ENCODE data around the gene KBTBD4.
"Not testable (repeated sequence)": the region's sequence is repeated elsewhere in the genome, so short reads cannot be mapped to it uniquely, and the experiment has no call there.

Gene KBTBD4

DNA sequence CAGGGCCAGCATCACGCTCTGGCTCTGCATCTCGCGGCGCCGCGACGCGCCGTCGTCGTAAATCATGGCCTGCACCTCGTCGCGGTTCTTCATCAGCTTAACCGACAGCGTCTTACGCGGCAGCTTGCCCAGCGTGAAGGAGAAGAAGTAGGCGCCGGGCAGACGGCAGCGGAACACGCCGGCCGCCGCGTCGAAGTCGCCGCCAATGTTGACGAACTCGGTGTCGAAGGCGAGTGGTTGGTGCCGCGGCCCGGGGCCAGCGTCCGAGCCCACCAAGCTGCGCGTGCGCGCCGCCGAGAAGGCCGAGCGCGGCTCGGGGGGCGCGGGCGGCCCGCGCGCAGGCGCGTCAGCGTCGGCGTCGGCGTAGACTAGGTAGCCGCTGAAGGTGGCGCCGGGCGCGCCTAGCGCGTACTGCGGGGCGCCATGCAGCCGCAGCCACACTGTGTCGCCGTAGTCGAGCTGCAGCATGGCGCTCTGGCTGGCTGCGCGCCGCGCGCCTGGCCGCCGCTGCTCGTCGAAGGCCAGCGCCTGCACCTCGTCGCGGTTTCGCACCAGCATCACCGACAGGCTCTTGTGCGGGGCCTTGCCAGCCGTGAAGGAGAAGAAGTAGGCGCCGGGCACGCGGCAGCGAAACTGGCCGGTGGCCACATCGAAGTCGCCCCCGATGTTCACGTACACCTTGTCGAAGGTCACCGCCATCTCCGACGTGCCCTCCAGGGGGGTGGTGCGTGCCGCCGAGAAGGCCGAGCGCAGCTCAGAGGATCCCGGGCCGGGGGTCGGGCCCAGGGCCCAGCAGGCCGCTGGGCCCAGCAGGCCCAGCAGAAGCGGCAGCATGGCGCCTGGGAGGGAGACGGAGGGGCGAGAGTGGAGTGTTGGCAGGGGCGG, 11.4 kb upstream of the KBTBD4 start:
- DNase-seq: no peak

DNA sequence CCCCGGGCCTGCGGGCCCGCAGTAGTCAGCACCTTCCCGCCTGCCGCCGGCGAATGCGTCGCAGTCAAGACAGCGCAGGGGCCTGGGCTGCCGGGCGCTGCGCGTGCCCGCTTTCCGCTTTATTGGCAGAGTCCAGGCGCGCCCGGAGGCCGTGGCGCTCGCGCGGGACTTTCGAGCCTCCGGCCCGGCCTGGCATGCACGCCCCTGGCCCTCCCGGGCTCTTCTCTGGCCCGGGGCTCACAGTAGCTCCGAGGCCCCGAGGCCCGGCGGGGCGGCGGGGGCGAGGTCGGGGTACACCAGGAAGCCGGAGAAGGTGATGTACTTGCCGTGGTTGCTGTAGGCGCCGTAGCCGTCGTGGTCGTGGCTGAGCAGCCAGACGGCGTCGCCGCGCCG, 10.8 kb upstream of the KBTBD4 start:
- no peak for DNase-seq

DNA sequence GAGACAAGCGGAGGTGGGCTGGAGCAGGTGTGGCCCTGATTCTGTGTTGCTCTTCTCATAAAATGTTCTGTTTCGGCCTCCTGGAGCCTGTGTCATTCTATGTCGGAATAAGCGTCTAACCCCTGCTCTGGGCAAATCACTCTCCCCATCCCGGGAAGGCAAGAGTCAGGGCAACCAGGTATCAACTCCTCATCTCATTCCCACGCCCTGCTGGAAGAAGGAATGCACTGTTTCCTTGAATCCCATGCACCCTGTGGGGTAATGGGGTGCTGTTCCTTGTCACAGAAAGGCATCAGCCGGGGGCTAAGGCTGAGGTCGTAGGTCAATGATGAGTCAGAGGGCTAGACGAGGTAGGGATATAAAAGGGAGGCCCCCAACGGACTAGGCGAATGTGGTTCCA, 10.3 kb upstream of the KBTBD4 start:
- DNase-seq: no peak

DNA sequence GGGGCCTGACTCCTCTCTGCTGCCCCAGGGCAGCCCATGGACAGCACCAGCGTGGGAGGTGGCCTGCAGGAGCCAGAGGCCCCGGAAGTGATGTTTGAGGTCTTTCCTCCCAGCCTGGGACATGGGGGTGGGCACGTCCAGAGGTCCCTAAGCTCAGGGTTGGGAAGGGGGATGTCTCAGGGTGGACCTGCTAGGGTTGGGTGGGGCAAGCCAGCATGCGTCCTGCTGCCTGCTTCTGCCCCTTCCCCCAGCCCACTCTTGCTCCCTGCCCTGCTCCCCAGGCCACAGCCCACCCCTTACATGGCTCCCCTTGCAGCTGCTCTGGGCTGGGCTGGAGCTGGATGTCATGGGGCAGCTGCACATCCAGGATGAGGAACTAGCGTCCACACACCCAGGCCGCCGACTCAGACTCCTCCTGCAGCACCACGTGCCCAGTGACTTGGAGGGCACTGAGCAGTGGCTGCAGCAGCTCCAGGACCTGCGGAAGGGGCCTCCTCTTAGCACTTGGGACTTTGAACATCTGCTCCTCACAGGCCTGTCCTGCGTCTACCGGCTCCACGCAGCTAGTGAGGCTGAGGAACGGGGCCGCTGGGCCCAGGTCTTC, 9.1 kb upstream of the KBTBD4 start:
- no peak for DNase-seq

DNA sequence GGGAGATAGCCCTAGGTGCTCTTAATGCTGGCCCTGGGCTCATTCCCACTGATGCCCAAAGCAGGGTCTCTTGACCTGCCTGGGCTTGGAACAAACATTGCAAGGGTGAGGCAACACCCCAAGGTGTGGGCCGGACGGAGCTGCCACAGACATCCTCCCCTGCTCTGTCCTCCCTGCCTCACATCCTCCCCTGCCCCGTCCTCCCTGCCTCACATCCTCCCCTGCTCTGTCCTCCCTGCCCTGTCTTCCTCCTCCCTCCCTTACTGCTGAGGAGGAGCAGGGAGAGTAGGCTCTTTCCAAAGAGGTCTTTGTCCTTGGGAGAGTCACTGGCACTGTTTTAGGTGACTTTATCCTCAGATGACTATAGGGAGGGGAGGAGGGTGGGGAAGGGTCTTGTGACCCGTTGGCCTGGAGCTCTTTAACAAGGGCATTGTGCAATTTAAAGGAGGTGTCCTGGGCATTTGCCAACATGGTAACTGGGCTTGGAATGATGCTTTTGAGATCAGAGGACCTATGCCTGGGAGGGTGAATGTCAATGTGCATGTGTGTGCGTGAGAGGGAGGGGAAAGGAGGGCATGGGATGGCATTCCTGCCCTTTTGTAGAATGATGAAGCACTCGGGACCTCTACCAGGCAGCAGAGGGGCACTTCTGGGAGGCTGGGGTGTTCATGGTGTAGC, 8.4 kb upstream of the KBTBD4 start:
- DNase-seq: no peak

DNA sequence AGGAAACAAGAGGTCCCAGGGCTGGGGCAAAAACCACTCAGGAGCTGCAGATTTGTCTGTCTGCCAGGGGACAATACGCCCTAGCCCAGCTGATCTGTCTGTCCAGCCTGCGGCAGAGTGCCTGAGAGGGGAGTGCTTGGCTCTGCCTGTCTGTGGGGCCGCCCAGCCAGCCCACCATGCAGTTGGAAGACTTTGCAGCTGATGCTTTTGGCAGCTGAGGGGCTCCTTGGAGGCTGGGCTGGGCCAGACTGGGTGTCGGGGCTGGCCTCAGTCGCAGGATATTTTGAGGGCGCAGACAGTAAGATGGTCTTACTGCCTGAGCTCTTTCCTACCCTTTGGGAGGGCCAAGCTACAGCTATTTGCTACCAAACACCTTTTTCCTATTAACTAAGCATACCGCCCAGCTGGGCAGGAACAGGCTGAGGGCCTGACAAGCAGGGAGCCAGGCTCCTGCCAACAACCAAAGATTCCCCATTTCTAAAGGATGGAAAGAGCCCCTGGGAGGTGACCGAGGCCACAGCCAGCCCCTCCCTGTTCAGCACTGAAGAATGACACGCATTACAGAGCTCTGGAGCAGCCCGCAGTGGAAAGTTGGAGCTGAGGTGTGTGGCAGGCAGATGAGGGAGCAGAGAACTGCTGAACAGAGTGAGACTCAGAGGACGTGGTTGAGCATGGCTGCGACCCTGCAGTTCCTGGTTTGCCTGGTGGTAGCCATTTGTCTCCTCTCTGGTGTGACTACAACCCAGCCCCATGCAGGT, 7.5 kb upstream of the KBTBD4 start, which contains the start of gene FAM180B:
Gene FAM180B, plus strand, starts transcription at position 581 of the 758 bp plus-strand sequence. Its CDS starts 91 bp downstream, at position 672.
- no peak for DNase-seq

DNA sequence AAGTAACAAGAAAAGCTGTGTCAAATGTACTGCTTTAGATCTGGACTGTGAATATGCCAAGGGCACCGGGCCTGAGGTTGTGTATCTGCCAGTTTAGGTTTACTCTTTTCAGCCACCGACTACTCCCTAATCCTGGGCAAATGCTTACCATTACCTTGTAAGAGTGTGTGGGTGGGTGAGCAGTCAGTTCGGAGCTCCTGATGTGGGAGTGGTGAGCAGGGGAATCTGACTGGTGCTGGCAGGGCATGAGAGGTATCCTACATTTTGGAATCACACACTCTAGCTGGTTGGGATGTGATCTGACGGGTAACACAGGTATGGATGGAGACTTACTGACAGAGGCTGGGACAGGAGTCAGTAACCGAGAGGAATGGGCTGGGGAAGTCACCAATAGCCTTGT, 5.1 kb upstream of the KBTBD4 start:
- no peak for DNase-seq

DNA sequence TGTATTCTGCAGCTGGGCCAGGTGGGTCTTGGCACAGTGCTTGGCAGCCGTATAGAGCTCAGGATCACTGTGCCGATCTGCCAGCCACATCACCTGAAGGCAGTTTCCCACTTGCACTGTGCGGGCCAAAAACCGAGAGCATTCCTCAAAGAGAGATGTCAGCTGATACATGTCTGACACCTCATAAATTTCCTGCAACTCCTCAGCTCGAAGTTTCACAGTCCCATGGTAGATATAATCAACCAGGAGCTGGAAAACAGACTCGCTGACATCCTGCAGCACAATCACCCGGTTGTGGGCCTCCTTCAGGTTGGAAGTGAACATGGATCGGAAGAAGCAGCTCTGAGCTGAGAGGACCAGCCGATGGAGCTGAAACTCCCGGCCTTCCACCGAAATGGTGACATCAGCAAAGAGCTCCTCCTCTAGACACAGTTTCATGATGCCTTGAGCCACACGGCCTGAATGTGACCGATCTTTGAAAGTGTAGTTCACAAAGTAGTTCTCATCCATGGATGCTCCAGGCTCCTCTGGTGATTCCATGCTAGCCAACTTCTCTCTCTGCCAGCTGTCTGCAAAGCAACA, 1.2 kb downstream of the KBTBD4 start:
- no peak for DNase-seq

DNA sequence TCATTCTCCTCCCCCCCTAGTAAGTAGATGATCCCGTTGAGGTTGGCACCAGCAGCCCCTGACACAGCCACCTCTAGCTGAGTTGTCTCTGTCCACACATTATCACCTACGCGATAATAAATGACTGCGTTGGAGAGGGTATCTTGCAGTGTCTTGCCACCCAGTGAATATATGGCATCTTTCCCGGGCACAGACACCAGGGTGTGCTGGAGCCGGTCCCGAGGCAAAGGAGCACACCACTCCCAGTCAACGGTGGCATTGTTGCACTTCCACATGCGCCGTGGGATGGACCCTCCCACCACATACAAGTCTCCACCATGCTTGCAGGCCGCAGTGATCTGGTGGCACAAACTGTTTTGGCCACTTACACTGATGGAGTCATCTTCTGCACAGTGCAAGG, 5.4 kb downstream of the KBTBD4 start:
- DNase-seq: no peak

DNA sequence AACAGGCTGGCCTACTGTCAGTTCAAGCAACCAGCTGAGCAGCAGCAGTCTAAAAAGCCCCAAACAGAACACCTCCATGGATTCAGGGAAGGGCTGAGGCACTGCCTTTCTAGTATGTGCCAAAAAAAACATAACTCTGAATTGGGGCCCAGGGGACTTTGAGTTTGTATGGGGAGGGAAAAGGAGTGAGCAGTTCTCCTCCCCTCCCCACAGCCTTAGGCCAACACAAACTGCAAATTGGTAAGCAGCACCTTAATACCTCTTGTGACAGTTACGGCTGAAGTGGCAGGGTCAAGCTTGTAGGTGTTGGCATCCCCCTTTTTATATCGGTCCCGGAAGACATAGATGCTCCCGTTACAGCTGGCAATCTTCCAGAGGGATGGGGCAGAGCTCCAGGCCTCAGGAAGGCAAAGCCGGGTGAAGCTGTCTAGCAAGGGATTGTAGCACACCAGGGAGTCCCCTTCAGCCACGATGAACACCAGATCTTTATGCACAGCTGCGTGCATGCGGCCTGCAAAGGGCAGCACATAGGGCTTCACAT, 6.0 kb downstream of the KBTBD4 start:
- no peak for DNase-seq

DNA sequence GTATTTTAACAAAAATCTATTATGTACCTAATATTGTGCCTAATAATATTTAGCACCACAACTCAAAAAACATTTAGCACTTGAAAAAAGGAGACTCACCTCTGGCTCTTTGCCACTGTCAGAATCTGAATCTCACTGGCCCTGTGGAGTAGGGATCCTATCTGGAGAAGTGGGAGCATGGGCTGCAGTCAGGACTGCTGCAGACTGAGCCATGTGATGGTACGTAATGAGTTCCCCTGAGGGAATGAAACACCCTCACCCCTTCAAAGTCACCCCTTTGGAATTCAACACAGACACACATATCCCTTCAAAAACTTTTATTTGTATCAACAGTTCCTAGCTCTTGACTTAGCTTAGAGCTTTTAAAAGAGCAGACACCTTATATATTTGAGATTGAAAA, 6.9 kb downstream of the KBTBD4 start:
- no peak for DNase-seq

DNA sequence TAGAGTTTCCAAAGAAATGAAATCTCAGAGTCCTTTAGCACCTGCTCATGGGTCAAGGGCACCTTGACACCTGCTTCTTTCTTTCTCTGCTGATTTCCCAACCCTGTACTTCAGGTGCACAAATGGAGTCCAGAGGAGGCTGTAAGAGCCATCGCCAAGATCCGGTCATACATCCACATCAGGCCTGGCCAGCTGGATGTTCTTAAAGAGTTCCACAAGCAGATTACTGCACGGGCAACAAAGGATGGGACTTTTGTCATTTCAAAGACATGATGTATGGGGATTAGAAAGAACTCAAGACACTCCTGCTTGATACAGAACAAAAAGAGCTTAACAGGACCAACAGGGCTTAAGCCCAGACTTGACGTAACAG, 7.4 kb downstream of the KBTBD4 start:
- DNase-seq: no peak

DNA sequence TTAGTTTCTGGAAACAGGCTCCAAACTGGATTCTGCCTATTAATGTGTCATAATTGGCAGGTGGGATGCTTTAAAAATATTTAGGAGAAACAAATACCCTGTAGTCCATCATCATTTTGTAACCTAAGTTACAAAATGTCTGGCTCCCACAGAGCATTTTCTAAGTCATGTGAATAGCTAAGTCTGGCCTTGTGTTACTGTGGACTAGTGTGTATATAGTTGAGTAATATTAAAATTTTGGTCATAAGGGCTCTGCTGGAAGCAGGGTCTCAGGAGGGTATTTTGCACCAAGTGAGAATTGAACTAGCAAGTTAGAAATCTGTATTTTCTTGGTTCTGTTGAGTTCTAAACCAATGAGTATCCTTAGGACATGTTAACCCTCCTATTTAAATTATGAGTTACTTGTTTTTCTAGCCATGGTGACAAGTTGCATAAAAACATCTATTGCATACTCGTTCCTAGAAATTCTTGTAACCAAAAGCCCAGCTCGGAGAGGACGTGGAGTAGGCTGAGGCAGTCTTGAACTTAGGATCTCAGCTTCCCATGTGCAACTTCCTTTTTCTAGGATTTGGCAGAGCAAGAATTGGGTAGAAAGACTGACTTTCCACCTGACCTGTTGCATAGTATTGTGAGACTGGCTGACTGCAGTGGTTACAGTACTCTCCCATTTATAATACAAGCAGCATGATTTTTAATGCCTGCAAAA, 8.0 kb downstream of the KBTBD4 start:
- DNase-seq: no peak

DNA sequence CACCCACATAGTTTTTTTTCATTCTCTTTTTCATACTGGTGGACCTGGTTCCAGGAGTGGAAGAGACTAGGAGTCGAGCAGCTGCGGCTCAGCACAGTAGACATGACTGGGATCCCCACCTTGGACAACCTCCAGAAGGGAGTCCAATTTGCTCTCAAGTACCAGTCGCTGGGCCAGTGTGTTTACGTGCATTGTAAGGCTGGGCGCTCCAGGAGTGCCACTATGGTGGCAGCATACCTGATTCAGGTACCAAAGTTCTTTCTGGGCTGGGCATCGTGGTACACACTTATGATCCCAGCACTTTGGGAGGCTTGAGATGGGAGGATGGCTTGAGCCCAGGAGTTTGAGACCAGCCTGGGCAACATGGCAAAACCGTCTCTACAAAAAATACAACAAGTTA, 9.1 kb downstream of the KBTBD4 start:
- DNase-seq: no peak

DNA sequence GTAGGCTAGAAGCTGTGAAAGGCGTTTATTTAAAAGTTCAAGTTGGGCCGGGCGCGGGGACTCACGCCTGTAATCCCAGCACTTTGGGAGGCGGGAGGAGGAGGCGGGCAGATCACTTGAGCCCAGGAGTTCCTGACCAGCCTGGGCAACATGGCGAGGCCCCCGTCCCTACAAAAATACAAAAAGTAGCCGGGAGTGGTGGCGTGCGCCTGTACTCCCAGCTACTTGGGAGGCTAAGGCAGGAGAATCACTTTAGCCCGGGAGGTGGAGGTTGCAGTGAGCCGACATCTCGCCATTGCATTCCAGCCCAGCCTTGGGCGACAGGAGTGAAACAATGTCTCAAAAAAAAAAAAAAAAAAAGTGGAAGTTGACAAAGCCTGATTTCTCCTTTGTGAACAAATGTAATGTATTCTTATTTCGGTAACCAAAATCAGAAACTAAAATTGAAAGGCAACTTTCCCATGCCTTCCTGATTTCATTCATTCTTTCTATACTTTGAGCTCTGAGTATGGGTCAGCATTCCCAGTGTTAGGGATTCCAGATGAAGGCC, 12.5 kb downstream of the KBTBD4 start:
- peak; percentile 23 for DNase-seq

DNA sequence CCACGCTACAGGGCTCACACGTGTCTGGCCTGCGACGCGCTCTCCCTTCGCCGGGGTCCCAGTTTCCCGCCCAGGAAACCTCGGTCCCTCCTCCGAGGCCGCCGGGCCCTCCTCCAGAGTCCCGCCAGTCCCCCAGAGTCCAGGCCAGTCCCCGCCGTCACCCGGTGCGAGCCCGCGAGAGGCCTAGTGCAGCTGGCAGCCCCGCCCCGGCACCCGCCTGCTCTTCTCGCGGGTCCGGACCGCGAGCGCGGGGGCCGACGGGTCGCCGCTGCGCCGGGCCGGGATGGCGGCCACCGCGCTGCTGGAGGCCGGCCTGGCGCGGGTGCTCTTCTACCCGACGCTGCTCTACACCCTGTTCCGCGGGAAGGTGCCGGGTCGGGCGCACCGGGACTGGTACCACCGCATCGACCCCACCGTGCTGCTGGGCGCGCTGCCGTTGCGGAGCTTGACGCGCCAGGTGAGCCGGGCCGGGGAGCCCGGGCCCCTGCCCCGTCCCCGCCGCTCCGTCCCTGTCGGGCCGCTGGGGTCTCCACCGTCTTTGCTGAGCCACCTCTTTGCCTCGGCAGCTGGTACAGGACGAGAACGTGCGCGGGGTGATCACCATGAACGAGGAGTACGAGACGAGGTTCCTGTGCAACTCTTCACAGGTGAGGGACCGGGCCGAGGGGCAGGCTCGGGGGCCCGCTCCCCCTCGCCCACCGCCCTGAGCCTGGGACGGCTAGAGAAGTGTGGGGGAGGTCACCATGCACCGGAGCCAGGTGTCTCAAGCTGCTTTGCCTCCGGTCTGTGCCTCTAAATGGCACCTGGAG, 13.2 kb downstream of the KBTBD4 start, which contains the start of gene PTPMT1:
Gene PTPMT1, plus strand, starts transcription at position 260 of the 809 bp plus-strand sequence. Its CDS starts 24 bp downstream, at position 284.
- peak; percentile 84 for DNase-seq

DNA sequence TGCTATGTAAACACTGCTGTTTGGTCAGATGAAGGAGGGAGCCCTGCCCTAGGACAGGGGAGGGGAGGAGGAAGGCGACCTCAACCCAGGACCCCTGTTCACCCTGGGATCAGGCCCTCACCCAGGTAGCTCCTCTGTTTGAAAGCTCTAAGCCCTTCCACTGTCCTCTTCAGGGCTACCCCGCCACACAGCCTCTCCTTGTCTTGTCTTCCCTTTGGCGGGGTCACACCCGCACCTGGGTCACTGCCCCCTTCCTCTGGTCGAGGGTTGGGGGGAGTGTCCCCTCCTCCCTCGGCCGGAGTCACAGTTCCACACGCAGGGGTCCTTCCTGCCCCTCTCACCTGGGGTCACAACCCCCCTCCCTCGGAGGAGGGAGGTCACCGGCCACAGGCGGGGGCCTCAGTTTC, 13.8 kb downstream of the KBTBD4 start:
- DNase-seq: no peak

DNA sequence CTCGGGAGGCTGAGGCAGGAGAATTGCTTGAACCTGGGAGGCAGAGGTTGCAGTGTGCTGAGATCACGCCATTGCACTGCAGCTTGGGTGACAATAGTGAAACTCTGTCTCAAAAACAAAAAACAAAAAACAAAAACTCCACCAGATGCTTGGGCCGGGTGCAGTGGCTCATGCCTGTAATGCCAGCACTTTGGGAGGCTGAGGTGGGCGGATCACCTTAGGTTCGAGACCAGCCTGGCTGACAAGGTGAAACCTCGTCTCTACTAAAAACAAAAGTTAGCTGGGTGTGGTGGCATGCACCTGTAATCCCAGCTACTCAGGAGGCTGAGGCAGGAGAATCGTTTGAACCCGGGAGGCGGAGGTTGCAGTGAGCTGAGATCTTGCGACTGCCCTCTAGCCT, 14.4 kb downstream of the KBTBD4 start:
- DNase-seq: not testable (repeated sequence)

DNA sequence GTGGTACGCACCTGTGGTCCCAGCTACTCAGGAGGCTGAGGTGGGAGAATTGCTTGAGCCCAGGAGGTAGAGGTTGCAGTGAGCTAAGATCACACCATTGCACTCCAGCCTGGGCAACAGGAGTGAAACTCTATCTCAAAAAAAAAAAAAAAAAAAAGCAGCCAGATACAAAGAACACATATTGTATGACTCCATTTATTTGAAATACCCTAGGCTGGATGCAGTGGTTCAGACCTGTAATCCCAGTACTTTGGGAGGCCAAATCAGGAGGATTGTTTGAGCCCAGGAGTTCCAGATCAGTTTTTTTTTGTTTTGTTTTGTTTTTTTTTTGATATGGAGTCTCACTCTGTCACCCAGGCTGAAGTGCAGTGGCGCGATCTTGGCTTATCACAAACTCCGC, 16.4 kb downstream of the KBTBD4 start:
- not testable (repeated sequence) for DNase-seq

DNA sequence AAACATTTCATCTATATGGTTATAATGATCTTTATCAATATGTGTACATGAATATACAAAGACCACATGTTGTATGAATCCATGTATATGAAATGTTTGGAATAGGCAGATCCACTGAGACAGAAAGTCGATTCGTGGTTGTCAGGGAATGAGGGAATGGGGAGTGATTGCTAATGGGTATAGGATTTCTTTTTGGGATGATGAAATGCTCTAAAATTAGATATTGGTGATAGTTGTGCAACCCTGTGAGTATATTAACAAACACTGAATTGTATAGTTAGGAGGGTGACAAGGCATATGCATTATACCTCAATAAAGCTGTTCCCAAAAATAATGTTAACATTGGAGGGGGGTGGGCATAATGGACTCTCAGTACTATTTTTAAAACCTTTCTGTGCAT, 18.3 kb downstream of the KBTBD4 start:
- DNase-seq: no peak
